Measurements from ENCODE around the gene DLEU7.

The DLEU7 gene

DNA sequence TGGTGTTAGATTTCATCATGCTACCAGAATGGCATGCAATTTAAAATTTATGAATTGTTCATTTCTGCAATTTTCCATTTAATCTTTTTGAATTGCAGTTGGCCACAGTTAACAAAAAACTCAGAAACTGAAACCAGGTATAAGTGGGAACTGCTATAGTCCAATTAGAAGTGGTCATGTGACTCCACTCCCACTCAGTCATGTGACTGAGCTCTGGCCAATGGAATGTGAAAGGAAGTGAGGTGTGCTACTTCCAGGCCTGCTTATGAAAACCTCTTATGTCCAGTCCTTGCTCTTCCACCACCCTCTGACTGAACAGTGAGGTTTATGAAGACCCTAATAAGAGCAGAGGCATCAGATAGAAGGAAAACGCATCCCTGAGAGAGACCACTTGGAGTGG, 47.0 kb downstream of the DLEU7 start:
- DNase-seq (ENCODE audit: insufficient read length, low spot score) (no peak), FAIRE-seq (no peak)
- TF ChIP-seq, protein P1, sequence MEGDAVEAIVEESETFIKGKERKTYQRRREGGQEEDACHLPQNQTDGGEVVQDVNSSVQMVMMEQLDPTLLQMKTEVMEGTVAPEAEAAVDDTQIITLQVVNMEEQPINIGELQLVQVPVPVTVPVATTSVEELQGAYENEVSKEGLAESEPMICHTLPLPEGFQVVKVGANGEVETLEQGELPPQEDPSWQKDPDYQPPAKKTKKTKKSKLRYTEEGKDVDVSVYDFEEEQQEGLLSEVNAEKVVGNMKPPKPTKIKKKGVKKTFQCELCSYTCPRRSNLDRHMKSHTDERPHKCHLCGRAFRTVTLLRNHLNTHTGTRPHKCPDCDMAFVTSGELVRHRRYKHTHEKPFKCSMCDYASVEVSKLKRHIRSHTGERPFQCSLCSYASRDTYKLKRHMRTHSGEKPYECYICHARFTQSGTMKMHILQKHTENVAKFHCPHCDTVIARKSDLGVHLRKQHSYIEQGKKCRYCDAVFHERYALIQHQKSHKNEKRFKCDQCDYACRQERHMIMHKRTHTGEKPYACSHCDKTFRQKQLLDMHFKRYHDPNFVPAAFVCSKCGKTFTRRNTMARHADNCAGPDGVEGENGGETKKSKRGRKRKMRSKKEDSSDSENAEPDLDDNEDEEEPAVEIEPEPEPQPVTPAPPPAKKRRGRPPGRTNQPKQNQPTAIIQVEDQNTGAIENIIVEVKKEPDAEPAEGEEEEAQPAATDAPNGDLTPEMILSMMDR (IDR thresholded peaks at IDR 0.05; ENCODE audit: insufficient read depth, missing control alignments), result no peak

DNA sequence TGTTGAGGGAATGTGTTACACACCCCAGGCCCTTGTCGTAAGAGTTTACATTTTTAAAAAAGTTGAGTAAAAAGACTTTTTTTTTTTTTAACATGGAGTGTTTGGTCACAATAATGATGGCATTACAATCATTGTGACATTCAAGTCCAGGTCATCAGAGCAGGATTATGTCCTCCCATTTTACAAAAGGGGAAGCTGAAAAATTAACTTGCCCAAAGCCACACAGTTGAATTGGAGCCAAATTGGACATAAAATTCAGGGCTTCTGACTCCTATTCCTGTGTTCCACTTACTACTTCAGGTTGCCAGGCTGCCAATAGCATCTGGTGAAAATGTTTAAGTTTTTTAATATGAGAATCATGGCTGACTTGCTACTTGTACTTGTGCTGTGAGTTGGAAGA, 49.3 kb downstream of the DLEU7 start:
- TF ChIP-seq, protein P1 (IDR thresholded peaks at IDR 0.05; ENCODE audit: insufficient read depth, missing control alignments), result no peak
- DNase-seq (ENCODE audit: insufficient read length, low spot score) (no peak), FAIRE-seq (no peak)

DNA sequence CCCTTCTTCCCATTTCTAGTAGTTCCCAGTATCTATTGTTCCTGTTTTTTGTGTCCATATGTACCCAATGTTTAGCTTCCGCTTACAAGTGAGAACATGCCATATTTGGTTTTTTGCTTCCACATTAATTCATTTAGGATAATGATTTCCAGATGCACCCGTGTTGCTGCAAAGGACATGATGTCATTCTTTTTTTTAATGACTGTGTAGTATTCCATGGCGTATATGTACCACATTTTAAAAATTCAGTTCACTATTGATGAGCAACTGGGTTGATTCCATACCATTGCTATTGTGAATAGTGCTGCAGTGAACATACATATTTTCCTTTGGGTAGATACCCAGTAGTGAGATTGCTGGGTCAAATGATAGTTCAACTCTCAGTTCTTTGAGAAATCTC, 50.5 kb downstream of the DLEU7 start:
- TF ChIP-seq, protein P1 (IDR thresholded peaks at IDR 0.05; ENCODE audit: insufficient read depth, missing control alignments), result no peak
- FAIRE-seq (no peak), DNase-seq (ENCODE audit: insufficient read length, low spot score) (no peak)

DNA sequence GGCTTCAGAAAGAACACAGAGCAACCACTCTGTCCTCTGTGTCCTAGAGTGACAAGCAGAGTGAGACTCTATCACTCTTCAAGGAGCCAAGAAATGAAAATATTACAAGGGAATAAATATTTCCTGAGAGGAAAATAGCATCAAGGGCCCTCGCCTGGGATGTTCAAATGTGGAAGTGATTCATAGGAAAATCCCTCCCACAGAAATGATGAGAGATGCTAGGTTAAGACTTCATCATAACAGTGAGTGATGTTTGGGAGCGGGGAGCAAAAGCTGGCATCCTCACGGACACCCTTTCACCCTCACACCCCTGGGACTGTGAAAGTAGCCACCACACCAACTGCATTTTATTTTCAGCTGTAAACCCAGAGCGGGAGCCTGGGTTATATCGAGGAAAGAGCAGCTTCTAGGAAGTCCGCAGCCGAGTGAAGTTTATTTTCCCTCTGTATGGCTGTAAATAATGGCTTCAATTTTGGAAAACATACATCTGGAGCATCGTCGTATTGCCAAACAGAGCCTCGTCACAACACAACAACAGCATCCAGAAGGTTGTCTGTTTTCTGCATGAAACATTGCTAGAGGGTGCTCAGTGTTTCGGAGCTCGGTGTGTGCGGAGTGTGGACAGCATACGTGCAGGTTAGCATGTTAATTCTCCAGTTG, 54.8 kb downstream of the DLEU7 start:
- FAIRE-seq (no peak), DNase-seq (ENCODE audit: insufficient read length, low spot score) (no peak)
- TF ChIP-seq, protein P1 (IDR thresholded peaks at IDR 0.05; ENCODE audit: insufficient read depth, missing control alignments), result no peak

DNA sequence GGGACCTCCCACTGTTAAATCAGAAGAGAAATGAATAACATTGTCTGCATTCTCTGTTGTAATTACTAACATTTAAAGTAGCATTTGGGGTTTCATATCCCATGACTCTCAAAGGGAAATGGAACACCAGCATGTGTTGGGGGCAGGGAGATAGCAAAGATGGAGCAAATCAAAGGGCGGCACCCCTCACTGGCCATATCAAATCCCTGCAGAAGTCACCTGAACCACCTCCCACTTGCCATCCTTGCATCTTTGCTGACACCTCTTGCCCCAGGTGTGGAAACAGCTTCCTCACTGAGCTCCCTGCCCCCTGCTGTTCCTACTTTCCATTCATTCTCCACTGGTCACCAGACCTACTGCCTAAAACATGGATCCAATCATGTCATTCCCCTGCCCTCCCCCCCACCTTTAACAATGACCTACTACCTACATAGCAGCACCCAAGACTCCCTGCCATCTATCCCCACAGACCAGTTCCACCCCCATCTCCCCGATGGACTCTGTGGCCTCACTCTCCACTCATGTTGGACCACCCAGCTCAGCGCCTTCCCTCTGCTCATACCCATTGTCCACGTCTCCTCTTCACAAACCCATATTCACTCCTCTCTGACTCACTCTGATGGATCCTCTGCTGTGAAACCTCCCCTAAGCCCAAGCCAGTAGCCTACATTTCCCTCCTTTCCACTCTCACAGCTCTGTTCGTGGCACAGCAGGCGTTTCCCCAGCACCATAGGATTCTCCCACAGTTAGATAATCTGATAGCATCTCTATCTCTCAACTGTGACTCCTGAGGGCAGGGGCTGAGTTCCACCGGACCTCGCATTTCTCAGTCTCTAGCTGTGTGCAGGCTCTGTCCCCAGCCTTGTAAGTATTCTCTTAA, 55.9 kb downstream of the DLEU7 start:
- no peak for DNase-seq (ENCODE audit: insufficient read length, low spot score)
- FAIRE-seq, result no peak
- TF ChIP-seq, protein P1 (IDR thresholded peaks at IDR 0.05; ENCODE audit: insufficient read depth, missing control alignments), result no peak

DNA sequence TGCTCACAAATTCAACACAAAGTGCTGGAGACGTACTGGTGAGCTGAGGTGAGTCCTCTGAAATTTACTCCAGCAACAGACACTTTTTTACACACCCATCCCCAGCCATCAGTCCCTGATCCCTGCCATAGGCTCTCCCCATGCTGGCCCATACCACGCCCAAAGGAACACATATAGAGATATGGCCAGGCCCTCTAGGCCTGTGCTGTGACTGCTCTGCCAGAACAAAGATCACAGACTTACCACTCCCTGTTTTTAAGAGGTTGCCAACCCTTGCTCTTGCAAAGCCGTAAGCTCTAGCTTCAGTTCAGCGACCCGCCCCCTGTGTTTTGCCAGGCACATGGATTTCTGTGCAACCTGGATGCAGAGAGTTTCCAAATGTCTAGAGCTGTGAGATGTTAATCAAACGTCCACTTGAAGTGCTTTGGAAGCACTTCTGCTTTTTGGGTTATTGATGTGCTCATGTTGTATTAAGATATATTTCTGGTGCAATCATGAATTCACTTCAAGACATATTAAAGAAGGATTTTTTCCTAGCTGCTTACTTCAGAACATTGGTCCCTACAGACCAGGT, 59.7 kb downstream of the DLEU7 start:
- no peak for FAIRE-seq
- no peak for DNase-seq (ENCODE audit: insufficient read length, low spot score)
- TF ChIP-seq, protein P1 (IDR thresholded peaks at IDR 0.05; ENCODE audit: insufficient read depth, missing control alignments), result no peak

Data from D721Med (cell line).